ENCODE measurements around the gene DLK1. TPM values are rescaled to one million over a fixed set of nuclear protein-coding genes. Genes with fewer than 3 reads are reported as not detected.

DLK1 gene
- total RNA-seq, 2 experiments from 2014 or later: not detected

DNA sequence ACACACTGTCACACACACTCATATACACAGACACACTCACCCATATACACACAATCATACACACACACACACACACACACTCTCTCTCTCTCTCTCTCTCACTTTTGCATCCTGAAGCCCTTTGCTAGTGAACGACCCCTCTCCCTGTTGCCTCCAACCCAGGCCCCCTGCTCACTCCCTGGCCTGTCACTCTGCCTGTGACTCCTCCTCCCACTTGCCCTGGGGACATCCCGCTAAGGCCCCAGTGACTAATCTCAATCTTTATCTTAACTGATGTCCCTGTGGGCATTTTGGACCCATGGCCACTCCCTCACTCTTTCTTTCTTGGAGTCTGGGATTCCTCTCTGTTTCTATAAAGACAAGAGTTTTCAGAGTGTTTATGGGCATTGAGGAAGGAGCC is 10.9 kb upstream of the DLK1 start:
- Histone ChIP-seq H3K4me2 (ENCODE audit: low read length) (no peak overlapping the region), H3K27ac (ENCODE audit: low read depth, low read length, poor library complexity, severe bottlenecking) (no peak overlapping the region), H3K4me1 (ENCODE audit: insufficient read depth, low read length, poor library complexity, severe bottlenecking) (peaks cover 24% of the 10 kb centered on the region), H3K4me3 (ENCODE audit: low read depth, low read length, poor library complexity, severe bottlenecking) (no peak overlapping the region), H3K9me3 (ENCODE audit: low read length) (no peaks in the 10 kb centered on the region), H3K9me2 (ENCODE audit: insufficient read depth, low read length) (no peaks in the 10 kb centered on the region), H3K36me3 (ENCODE audit: insufficient read depth, low read length) (no peaks in the 10 kb centered on the region), H4K20me1 (ENCODE audit: insufficient read depth, low read length) (no peaks in the 10 kb centered on the region), H3K79me2 (ENCODE audit: insufficient read depth, low read depth, low read length) (no peaks in the 10 kb centered on the region), H2AFZ (ENCODE audit: low read length) (no peak overlapping the region)
- intact Hi-C loops (cut with micrococcal nuclease; ENCODE audit: unreplicated experiment): no loop called here
- DNase-seq (ENCODE audit: low spot score): no peak
- TF ChIP-seq EZH2phosphoT487 (IDR thresholded peaks at IDR 0.05; ENCODE audit: borderline replicate concordance, low read depth, low read length): no peak
- TF ChIP-seq, protein P1, sequence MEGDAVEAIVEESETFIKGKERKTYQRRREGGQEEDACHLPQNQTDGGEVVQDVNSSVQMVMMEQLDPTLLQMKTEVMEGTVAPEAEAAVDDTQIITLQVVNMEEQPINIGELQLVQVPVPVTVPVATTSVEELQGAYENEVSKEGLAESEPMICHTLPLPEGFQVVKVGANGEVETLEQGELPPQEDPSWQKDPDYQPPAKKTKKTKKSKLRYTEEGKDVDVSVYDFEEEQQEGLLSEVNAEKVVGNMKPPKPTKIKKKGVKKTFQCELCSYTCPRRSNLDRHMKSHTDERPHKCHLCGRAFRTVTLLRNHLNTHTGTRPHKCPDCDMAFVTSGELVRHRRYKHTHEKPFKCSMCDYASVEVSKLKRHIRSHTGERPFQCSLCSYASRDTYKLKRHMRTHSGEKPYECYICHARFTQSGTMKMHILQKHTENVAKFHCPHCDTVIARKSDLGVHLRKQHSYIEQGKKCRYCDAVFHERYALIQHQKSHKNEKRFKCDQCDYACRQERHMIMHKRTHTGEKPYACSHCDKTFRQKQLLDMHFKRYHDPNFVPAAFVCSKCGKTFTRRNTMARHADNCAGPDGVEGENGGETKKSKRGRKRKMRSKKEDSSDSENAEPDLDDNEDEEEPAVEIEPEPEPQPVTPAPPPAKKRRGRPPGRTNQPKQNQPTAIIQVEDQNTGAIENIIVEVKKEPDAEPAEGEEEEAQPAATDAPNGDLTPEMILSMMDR (conservative IDR thresholded peaks at IDR 0.05; ENCODE audit: low read length): no peak
- BruUV-seq (replicated peaks): no TSS peak
- ChIA-PET POLR2A (no interaction called here), CTCF (ENCODE audit: unreplicated experiment) (no interaction called here)

DNA sequence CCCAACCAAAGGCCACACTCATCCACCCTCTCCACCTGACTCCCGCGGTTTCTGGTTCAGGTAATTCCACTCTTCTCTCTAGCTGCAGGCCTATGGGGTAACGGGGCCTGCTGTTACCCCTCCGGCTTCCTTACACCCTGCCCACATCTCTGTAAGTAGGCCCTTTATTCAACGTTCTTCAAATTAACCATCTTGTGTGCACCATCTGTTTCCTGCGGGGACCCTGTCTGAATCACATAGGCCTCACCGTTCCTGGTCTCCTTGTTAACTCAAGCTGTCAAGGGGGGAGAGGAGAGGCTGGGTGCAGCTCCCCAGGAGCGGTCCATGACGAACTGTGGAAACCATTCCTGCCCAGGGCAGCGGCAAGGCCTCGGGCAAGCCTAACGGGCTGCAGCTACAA is 9.3 kb upstream of the DLK1 start:
- intact Hi-C loops (cut with micrococcal nuclease; ENCODE audit: unreplicated experiment): no loop called here
- H3K9me3 ChIP-seq (ENCODE audit: low read length): no peaks in the 10 kb centered on the region
- H2AFZ ChIP-seq (ENCODE audit: low read length): no peak overlapping the region
- peaks cover 24% of the 10 kb centered on the region for H3K4me1 ChIP-seq (ENCODE audit: insufficient read depth, low read length, poor library complexity, severe bottlenecking)
- no peak overlapping the region for H3K4me2 ChIP-seq (ENCODE audit: low read length)
- ChIA-PET CTCF (ENCODE audit: unreplicated experiment) (no interaction called here), POLR2A (no interaction called here)
- no peak overlapping the region for H3K27ac ChIP-seq (ENCODE audit: low read depth, low read length, poor library complexity, severe bottlenecking)
- DNase-seq (ENCODE audit: low spot score): no peak
- H3K36me3 ChIP-seq (ENCODE audit: insufficient read depth, low read length): no peaks in the 10 kb centered on the region
- BruUV-seq (replicated peaks): no TSS peak
- H4K20me1 ChIP-seq (ENCODE audit: insufficient read depth, low read length): no peaks in the 10 kb centered on the region
- H3K9me2 ChIP-seq (ENCODE audit: insufficient read depth, low read length): no peaks in the 10 kb centered on the region
- no peaks in the 10 kb centered on the region for H3K79me2 ChIP-seq (ENCODE audit: insufficient read depth, low read depth, low read length)
- H3K4me3 ChIP-seq (ENCODE audit: low read depth, low read length, poor library complexity, severe bottlenecking): no peak overlapping the region
- TF ChIP-seq, protein P1 (conservative IDR thresholded peaks at IDR 0.05; ENCODE audit: low read length): no peak
- TF ChIP-seq EZH2phosphoT487 (IDR thresholded peaks at IDR 0.05; ENCODE audit: borderline replicate concordance, low read depth, low read length): no peak

DNA sequence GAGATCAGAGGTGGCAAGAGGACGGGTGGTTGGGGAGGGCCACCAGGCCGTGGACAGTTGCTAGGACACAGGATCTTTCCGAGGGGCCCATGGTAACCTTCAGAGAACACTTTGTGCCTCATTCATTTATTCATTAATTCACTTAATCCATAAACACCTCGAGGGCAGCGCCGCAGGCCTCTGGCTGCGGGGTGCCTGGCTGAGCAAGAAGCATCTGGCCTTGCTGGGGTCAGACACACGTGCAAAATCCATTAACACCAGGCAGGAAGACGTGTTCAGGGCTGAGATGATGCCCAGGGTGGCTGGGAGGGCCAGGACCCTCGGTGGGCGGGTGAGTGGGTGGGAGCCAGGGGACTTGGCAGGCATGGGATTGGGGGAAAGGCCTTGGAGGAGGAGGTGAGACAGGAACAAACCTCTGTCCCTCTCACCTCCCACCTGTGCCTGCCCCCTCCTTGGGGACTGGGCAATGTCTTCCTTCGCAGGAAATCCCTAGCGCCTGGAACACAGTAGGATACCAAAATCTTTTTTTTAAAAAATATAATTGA is 6.6 kb upstream of the DLK1 start:
- no peak overlapping the region for H3K27ac ChIP-seq (ENCODE audit: low read depth, low read length, poor library complexity, severe bottlenecking)
- H3K4me1 ChIP-seq (ENCODE audit: insufficient read depth, low read length, poor library complexity, severe bottlenecking): peaks cover 6% of the 10 kb centered on the region
- POLR2A ChIA-PET: no interaction called here
- no peaks in the 10 kb centered on the region for H3K9me3 ChIP-seq (ENCODE audit: low read length)
- no peaks in the 10 kb centered on the region for H3K79me2 ChIP-seq (ENCODE audit: insufficient read depth, low read depth, low read length)
- no peaks in the 10 kb centered on the region for H4K20me1 ChIP-seq (ENCODE audit: insufficient read depth, low read length)
- no peak overlapping the region for H3K4me2 ChIP-seq (ENCODE audit: low read length)
- no peak for TF ChIP-seq EZH2phosphoT487 (IDR thresholded peaks at IDR 0.05; ENCODE audit: borderline replicate concordance, low read depth, low read length)
- TF ChIP-seq, protein P1 (conservative IDR thresholded peaks at IDR 0.05; ENCODE audit: low read length): no peak
- H3K4me3 ChIP-seq (ENCODE audit: low read depth, low read length, poor library complexity, severe bottlenecking): no peak overlapping the region
- H3K9me2 ChIP-seq (ENCODE audit: insufficient read depth, low read length): no peaks in the 10 kb centered on the region
- no TSS peak for BruUV-seq (replicated peaks)
- CTCF ChIA-PET (ENCODE audit: unreplicated experiment): no interaction called here
- no peaks in the 10 kb centered on the region for H3K36me3 ChIP-seq (ENCODE audit: insufficient read depth, low read length)
- intact Hi-C loops (cut with micrococcal nuclease; ENCODE audit: unreplicated experiment): no loop called here
- no peak for DNase-seq (ENCODE audit: low spot score)
- H2AFZ ChIP-seq (ENCODE audit: low read length): no peak overlapping the region

Data from OCI-LY7 (cell line).